HG03460 (cell line): ENCODE measurements around the gene RALGDS.
"Not testable (repeated sequence)": the region's sequence is repeated elsewhere in the genome, so short reads cannot be mapped to it uniquely, and the experiment has no call there.

ENCODE experiments used
- ATAC-seq: cut with Tn5 transposase; IDR thresholded peaks from one replicate; pipeline ENCODE4 v1.9.1; 2021; ENCODE audit not compliant: unreplicated experiment

Gene RALGDS

DNA sequence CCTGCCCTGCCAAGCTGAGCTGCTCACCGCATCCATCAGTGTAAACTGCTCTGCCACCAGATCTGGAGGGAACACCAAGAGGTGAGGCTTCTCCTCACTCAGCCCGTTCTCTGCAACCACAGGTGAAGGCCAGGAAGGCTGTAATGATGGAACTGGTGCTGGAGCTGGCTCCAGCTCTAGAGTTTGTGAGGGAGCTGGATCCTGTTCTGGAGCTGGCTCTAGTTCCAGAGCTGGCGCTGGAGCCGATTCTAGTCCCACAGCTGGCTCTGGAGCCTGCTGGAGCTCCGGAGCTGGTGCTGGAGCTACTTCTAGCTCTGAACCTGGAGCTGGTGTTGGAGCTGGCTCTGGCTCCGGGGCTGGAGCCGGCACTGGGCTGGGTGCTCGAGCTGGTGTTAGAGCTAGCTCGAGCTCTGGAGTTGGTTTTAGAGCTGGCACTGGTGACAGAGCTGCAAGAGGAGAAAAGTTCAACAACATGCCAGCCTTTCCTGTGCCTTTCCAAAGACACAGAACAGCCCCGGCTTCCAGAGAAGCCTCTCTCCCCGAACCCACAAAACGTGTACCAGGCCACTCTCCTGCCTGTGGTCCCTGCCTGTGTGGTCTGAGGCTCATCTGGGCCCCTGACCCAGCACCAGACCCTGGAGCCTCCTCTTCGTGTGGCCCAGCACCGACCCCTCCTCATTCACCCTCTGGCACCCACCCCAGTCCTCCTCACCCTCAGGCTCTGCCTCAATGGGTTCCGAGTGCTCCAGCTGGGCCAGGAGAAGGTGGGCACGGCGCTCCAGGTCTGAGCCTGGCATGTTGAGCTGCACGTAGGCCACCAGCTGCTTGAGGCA lies 12.9 kb downstream of the RALGDS start:
- no peak for ATAC-seq

DNA sequence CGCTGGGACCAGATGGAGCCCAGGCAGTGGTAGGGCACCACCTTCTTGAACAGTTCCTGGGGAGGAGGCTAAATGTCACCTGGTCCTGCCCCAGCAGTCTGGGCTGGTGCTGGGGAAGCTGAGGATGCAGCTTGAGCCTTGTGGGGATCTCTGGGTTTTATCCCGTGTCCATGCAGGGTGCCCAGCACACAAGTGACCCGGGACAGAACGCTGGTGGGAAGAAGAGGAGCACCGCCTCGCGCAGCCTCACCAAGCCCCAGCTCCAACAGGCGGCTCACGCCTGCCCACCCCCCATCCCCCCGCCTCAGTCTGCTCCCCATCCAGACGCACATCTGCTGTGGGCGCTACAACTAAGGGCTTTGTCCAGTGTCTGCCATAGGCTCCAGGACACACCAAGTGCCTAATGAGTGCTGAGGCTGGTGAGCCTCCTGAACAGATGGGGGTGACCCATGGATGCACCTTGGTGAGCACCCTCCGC lies 13.8 kb downstream of the RALGDS start:
- no peak for ATAC-seq

DNA sequence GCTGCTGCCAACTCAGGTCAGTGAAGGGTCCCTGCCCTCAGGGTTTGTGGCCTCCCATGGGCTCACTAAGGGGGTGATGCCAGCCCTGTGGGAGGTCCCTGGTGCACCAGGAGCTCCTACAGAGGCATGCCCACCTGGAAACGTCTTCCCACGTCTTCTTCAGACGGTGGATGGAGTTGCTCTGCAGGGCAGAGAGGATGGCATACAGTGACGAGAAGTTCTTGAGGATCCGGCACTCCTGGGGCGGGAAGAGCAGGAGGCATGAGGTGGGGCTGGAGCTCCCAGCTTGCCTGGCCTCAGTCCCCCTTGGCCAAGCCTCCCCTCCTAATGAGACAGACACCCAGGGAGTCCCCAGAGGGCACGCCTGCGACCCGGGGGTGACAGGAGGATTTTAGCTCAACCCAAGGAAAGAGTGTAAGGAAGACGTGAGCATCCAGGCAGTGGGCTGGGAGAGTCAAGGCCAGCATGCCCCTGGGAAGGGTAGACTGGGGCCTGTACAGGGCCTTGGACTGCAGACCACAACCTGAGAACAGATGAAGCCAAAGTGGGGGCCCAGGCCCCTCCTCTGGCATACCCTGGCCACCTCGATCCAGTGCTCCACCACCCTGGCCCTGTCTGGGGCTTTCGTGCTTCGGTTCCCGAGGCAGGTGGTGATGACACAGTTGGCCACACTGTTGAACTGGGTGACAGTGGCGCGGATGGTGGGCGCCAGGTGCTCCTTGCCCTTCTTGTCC lies 14.4 kb downstream of the RALGDS start:
- no peak for ATAC-seq

DNA sequence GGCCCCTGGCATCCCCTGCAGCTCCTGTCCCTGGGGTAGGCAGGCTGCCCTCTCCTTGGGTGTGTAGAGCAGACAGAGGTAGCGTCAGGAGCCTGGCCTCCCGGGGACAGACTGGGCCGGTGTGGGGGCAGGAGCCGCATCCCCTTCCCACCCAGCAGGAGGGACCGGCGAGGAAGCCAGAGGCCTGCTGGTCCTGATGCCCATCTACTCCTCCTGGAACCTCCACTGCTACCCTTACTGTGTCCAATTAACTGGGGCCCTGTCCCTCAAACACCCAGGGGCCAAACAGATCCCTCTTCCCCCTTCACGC lies 15.6 kb downstream of the RALGDS start:
- no peak for ATAC-seq

DNA sequence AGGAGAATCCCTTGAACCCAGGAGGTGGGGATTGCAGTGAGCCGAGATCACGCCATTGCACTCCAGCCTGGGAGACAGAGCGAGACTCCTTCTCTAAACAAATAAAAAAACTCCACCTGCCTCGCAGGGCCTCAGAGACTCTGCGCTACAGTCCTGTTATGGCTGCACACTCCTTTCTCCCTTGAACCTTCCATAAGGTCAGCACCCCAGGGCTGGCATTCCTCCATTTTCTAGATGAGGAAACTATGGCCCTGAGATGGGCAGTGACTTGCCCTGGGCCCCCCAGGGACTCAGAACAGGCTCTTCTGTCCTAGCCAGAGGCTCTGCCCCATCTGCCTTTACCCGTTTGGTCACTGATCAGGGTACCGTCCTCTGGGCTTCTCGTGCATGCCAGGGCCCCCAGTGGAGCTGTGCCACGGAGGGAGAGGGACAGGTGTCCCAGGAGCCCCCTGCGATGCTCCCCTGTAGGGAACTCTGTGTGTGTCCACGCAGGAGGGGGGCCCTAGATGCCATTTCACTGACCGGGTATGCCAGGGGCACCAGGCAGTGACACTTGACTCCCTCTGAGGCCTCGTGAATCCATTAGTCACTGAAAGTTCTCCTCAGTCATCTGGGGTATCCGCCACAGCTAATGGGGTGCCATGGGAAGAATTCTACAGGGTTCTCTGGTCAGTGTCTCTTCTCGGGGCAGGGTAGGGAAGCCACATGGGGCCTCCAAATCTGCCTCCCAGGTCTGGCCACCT lies 16.2 kb downstream of the RALGDS start:
- no peak for ATAC-seq

DNA sequence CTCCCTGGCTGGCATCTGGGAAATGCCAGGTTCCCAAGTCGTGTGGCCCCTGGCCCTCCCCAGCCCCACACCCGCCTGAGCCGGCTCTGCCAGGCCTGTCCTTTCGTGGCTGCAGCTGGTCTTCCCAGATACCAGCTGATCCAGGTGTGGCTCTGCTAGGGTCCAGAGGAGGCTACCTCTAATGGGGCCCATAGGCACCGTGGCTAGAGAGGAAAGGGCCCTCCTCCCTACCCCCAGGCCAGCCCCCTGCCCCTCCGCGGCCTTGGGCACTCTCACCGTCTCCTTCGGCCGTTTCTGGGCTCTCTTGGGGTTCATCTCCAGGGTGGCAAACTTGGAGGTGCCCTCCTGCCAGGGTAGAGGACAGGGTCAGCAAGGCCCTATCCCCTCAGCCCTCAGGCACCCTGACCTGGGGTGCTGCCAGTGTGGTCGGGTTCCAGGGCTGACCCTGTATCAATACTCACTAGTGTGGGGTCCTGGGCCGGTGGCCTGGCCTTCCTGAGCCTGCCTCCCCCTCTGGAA lies 17.0 kb downstream of the RALGDS start:
- ATAC-seq, result no peak

DNA sequence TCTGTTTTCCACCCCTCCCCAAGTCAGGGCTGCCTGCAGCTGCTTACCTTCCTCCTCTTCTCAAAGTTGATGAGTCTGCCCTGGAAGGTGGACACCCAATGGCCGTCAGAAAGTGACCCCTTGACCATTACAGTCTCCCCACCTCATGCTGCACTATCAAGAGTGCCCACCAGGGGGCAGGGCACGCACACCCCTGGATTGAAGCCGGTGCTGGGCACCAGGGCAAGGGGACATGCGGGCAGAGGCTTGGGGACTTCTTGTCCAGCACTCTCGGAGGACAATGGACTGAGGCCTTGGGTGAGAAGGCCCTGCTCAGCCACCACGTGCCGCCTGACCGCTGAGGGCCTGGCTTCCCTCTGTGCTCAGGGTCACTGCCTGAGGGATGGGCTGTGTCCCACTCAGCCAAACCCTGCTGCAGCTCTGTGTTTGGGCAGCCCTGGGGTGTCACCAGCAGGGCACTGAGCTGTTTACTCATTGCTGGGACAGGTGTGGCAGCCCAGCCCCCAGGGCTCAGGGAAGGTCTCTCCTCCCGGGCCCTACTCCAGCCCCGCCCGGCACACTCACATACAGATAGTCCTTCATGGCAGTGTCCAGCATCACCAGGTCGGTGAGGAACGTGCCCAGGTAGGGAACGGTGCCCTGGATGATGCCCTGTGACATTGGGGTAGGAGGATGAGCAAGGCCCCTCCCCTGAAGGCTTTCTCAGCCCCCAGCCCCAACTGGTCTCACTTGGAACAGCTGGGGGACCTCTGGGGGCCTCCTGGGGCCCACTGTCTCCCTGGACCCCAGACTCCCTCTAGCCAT lies 17.7 kb downstream of the RALGDS start:
- ATAC-seq, result no peak

DNA sequence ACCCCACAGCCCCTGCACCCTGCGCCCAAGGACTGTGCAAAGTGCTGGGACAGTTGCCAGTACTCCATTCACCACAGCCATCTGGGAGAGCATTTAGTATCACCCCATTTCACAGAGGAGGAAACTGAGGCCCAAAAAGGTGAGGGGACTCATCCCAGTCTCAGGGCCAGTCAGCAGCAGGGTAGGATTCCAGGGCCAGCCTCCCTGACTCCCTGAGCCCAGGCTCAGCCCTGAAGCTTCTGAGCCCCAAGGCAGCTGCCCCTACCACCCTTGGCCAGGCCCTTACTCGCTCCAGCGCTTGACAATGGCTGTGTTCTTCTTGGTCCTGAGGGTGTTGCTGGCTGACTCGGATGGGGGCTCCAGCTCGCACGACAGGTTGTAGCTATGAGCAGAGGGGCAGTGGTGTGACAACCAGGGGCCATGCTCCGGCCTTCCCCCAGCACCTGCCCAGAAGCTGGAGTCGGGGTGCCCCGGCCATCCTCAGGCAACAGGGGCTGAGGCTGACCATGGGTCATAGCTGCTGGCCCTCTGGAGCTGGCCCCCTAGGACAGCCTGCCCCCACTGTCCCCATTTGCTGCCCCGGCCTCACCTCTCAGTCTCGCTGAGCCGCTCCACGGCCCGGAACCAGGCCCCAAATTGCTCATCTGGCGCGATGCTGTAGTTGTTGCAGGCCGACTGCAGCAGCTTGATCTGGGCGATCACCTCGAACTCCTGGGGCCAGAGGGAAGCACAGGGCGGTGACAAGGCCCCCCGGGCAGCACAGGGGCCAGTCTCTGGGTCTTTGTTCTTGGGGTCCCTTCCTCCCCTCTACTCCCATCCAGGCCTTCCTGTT lies 18.6 kb downstream of the RALGDS start:
- no peak for ATAC-seq

DNA sequence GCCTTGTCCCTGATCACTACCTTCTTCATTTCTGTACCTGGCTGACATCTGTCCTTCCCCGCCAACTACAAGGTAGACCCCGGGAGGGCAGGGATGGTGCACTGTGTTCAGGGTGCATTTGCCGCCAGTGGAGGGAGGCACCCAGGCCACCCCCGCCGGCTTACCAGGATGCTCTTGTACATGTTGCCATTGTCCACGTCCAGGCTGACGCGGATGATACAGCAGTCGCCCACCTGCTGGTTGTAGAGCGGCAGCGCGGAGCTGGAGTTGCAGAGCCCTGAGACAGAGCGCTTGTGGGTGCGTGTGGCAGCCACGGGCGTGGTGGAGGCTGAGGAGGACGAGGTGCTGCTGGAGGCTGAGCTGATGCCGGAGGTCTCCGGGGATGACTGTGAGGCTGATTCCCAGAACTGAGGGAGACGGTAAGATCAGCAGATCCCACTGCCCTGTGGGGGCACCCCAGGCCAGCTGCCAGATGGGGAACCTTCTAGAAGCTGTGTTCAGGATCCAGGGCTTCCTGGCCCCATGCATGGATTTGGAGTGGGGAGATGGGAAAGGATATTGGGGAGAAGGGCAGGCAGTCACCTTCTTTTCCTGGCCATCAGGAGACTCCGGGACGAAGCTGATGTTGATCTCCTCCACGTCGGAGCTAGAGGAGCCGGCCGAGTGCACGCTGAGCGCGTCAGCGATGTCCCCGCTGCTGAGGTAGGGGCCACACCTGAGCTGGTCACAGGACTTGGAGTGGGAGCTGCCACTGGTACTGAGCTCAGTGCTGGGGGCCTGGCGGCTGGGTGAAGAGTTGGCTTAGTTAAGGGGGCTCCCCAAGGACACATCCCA lies 19.5 kb downstream of the RALGDS start:
- no peak for ATAC-seq

DNA sequence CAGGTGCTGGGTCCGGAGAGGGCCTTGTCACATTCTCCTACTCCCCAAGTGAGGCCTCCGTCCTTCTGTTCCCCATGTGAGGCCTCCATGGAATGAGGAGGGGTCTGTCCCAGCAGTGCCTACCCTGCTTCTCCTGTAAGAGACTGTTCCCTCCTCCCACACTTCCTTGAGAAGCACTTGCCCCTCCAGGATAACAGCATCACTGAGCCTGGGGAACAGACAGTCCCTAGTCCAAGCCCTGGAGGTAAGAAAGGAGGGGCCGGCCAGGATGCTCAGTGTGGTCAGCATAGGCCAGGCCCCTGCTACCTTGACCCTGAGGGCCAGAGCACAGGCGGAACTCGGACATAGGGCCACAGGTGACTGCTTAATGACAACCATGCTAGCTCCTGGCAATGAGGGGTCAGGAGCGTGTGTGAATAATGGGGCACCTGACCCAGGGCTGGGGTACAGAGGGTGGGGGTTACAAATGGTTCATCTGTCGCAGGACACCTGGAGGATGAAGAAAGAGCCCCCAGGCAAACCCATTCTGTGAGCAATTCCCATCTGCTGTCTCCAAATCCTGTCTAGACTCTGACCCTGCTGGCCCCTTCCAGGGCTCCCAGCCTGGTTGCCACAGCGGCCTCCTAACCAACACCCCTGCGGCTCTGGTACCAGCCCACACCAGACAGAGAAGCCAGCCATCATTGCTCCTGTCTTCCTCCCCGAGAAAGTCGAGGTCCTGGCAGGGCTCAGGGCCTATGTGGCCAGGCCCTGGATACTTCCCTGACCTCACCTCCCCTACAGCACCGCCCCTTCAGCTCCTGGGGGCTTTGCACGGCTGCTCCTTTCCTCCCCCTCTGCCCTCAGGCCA lies 20.3 kb downstream of the RALGDS start:
- ATAC-seq, result no peak

DNA sequence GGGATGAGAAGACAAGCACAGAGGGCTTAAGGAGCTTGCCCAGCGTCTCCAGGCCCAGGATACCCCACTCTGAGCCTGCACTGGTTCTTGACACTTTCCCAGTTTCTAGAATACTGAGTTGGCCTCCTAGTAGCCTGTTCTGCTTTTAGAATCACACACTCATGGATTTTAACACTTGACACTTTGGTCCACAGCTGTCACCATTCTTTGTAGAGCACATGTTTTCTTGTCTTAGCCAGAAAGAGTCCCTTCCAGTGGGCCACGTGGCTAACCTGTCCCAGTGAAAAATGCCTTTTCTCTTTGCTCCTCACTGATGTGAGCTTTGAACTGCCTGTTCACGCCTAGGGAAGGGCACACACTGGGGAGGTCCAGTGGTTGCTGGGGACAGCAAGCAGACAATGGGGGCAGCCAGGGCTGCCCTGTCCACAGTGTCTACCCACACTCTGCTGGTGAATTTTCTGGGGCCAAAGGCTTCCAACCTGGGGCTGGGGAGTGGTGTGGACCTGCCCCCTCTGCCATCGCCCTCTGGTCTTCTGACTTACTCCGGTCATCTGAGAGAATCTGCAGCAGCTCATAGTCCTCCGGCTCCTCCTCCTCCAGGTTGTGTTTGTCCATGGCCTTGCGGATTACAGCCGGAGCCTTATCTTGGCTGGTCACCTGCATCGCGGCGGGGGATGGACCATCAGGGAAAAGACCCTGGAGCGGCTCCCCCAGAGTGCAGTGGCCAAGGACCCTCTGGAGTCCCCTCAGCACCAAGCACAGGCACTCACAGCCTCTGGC lies 21.1 kb downstream of the RALGDS start:
- ATAC-seq, result no peak

DNA sequence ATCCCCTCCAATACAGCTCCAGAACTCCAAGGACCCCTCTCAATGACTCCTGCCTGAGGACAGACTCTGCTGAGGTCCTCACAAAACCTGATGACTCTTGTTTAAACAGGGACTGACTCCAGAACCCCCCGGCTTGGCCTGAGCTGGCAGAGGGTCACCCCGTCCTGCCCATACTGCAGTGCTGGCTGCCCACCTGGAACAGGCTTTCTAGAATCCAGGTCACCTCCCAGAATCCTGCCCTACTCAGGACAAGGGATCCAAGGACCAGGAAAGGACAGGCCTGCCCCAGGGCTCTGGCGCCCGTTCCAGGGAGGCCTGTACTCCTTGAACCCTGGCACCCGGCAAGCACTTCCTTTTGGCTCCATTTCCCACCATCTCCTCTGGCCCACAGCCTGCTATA lies 22.2 kb downstream of the RALGDS start:
- ATAC-seq, result no peak

DNA sequence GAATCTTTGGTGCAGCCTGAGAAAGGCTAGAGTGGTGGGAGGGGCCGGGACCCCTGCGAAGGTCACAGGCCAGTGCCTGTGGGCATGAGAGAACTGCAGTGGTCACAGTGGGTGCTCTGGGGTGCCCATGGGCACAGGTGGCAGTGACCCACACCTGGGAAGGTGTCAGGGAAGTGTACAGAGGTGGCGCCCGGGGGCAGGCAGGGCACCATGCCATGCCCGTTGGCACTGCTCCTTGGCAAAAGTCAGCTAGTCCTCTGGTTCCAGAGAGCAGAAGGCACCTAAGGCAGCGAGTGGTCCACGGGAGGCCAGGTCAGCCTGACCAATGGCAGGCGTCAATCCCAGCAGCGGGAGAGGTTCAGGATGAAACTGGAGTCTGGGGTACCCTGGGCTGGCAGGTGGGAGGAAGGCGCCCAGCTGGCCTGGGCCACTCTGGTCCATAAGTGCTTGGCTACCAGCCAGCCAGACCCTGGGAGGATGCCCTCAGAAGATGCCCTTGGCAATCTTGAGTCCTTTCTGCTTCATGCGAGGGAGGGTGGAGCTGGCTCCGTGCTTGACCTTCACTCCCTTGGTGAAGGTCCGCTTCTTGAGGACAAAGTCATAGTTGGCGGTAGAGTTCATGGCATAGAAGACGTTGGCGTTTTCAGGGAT lies 22.8 kb downstream of the RALGDS start:
- no peak for ATAC-seq

DNA sequence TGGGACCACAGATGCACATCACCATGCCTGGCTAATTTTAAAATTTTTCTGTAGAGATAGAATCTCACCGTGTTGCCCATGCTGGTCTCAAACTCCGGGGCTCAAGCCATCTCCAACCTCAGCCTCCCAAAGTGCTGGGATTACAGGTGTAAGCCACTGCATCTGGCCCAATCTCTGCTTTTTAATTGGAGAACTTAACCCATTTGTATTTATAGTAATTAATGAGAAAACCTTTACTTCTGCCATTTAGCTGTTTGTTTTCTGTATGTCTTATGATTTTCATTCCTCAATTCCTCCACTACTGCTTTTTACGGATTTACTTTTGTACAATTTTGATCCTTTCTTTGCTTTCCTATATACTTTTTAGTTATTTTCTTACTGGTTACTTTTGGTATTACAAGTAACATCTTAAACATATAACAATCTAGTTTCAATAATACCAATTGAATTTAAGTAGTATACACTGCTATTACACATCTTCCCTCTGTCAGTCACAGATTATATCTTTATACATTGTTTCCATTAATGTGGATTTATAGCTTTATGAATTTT lies 26.1 kb downstream of the RALGDS start:
- no peak for ATAC-seq

DNA sequence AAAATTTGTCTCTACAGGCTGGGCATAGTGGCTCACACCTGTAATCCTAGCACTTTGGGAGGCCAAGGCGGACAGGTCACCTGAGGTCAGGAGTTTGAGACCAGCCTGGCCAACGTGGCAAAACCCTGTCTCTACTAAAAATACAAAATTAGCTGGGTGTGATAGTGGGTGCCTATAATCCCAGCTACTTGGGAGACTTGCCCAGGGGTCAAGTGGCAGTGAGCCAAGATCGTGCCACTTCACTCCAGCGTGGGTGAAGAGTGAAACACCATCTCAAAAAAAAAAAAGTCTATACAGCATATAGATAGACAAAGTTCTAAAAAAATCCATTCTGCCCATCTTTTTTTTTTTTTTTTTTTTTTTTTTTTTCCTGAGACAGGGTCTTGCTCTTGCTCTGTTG lies 26.7 kb downstream of the RALGDS start:
- ATAC-seq, result not testable (repeated sequence)

DNA sequence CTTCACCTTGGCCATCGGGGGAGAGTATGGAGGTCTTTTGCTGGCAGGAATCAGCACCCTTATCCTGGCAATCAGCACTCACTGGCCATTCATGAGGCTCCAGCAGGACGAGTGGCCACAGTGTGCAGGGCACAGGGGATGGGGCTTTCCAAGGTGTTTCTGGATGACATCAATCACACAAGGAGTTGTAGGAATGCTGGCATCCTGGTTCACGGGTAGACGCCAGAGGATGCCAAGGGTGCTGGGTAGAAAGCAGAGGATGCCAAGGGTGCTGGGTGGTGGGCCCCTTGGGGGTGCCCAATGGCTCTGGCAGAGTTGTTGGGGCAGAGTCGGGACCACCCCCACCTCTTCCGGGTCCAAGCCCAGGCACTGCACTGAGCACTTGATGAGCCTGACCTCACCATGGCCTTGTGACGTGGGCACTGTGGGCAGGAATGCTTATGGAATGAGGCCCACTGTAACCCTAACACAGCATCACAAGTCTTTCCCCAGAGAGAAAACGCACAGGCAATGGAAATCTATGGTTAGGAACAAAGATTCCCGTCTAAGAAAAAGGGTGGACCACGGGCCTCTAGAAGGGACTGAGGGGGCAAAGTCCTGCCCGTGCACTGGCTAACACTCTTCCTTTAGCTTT lies 30.2 kb downstream of the RALGDS start:
- ATAC-seq, result no peak
